Mesothelial cell of epicardium (in vitro differentiated cells): Measurements from ENCODE around the gene RRBP1. TPM values are rescaled to one million over a fixed set of nuclear protein-coding genes. Genes with fewer than 3 reads are reported as not detected.

Source experiments
- DNase-seq, 2 experiments: peaks; one replicate each; pipeline ENCODE4 v3.0.0; 2021; ENCODE audit warnings: low spot score in 2 of 2; ENCODE audit not compliant: unreplicated experiment in 2 of 2
- H3K27ac Mint-ChIP-seq: 2 replicates; pipeline ENCODE4 v1.8.0; 2021; ENCODE audit warnings: mixed read lengths
- H3K27me3 Mint-ChIP-seq: 2 replicates; pipeline ENCODE4 v1.8.0; 2021; ENCODE audit warnings: low read depth, mixed read lengths
- H3K36me3 Mint-ChIP-seq: 2 replicates; pipeline ENCODE4 v1.8.0; 2021; ENCODE audit warnings: mixed read lengths
- H3K4me1 Mint-ChIP-seq: 2 replicates; pipeline ENCODE4 v1.8.0; 2021; ENCODE audit warnings: mixed read lengths
- H3K4me3 Mint-ChIP-seq: 2 replicates; pipeline ENCODE4 v1.8.0; 2021; ENCODE audit warnings: mild to moderate bottlenecking, moderate library complexity, mixed read lengths
- H3K9me3 Mint-ChIP-seq: 2 replicates; pipeline ENCODE4 v1.8.0; 2021; ENCODE audit warnings: mixed read lengths
- total RNA-seq: library from RNA; stranded (reverse); gene quantifications from 3 replicates; pipeline ENCODE4 v1.2.1, GENCODE V29; 2021
- TF ChIP-seq, protein P1 (sequence below): fragments of 200-600 bp; sonication (generic); IDR thresholded peaks from one replicate; pipeline ENCODE4 v1.5.0; 2021; ENCODE audit warnings: antibody characterized with exemption; ENCODE audit not compliant: unreplicated experiment

Gene RRBP1
- total RNA-seq, 1 donor from 2014 or later = 211 TPM

- no peaks in the 10 kb centered on the region for H3K27me3 Mint-ChIP-seq
- TF ChIP-seq, protein P1, sequence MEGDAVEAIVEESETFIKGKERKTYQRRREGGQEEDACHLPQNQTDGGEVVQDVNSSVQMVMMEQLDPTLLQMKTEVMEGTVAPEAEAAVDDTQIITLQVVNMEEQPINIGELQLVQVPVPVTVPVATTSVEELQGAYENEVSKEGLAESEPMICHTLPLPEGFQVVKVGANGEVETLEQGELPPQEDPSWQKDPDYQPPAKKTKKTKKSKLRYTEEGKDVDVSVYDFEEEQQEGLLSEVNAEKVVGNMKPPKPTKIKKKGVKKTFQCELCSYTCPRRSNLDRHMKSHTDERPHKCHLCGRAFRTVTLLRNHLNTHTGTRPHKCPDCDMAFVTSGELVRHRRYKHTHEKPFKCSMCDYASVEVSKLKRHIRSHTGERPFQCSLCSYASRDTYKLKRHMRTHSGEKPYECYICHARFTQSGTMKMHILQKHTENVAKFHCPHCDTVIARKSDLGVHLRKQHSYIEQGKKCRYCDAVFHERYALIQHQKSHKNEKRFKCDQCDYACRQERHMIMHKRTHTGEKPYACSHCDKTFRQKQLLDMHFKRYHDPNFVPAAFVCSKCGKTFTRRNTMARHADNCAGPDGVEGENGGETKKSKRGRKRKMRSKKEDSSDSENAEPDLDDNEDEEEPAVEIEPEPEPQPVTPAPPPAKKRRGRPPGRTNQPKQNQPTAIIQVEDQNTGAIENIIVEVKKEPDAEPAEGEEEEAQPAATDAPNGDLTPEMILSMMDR = no peak
- H3K27ac Mint-ChIP-seq = no peak overlapping the region
- no peaks in the 10 kb centered on the region for H3K9me3 Mint-ChIP-seq
- no peaks in the 10 kb centered on the region for H3K36me3 Mint-ChIP-seq
- no peak for DNase-seq
- peaks cover 22% of the 10 kb centered on the region for H3K4me1 Mint-ChIP-seq
- no peak overlapping the region for H3K4me3 Mint-ChIP-seq
Measured at GRCh38 chr20:17706632-17707031, 24.6 kb upstream of the RRBP1 start.

GRCh38 chr20:17705916-17706315 lies 23.9 kb upstream of the RRBP1 start:
- Mint-ChIP-seq H3K27ac (no peak overlapping the region), H3K4me1 (peaks cover 17% of the 10 kb centered on the region), H3K9me3 (no peaks in the 10 kb centered on the region), H3K27me3 (no peaks in the 10 kb centered on the region), H3K36me3 (no peaks in the 10 kb centered on the region), H3K4me3 (no peak overlapping the region)
- no peak for DNase-seq
- TF ChIP-seq, protein P1 = no peak

GRCh38 chr20:17704589-17705317 lies 22.7 kb upstream of the RRBP1 start:
- no peak for DNase-seq
- Mint-ChIP-seq H3K4me1 (peaks cover 10% of the 10 kb centered on the region), H3K27me3 (no peaks in the 10 kb centered on the region), H3K27ac (no peak overlapping the region), H3K9me3 (no peaks in the 10 kb centered on the region), H3K4me3 (no peak overlapping the region), H3K36me3 (no peaks in the 10 kb centered on the region)
- TF ChIP-seq, protein P1 = no peak

GRCh38 chr20:17701826-17702225 lies 19.8 kb upstream of the RRBP1 start:
- no peak for DNase-seq
- Mint-ChIP-seq H3K4me1 (no peaks in the 10 kb centered on the region), H3K9me3 (peaks cover under 1% of the 10 kb centered on the region), H3K4me3 (no peak overlapping the region), H3K27me3 (no peaks in the 10 kb centered on the region), H3K27ac (no peak overlapping the region), H3K36me3 (no peaks in the 10 kb centered on the region)
- TF ChIP-seq, protein P1 = no peak

- DNase-seq = no peak
- no peak overlapping the region for H3K27ac Mint-ChIP-seq
- TF ChIP-seq, protein P1 = no peak
- H3K36me3 Mint-ChIP-seq = no peaks in the 10 kb centered on the region
- no peak overlapping the region for H3K4me3 Mint-ChIP-seq
- no peaks in the 10 kb centered on the region for H3K27me3 Mint-ChIP-seq
- peaks cover 9% of the 10 kb centered on the region for H3K9me3 Mint-ChIP-seq
- H3K4me1 Mint-ChIP-seq = no peaks in the 10 kb centered on the region
Measured at GRCh38 chr20:17700637-17701036, 18.6 kb upstream of the RRBP1 start.
